Lower leg skin (tissue), 4 donors: ENCODE data around the gene SLC25A23. TPM values are rescaled to one million over a fixed set of nuclear protein-coding genes. Genes with fewer than 3 reads are reported as not detected.

Experiments
- DNase-seq, 2 donors: peaks; one replicate each; pipeline ENCODE4 v3.0.0-alpha.2; 2019; ENCODE audit warnings: low spot score in 2 of 2
- H3K4me3 ChIP-seq: fragments of 200-600 bp; sonication (generic); 2 replicates; pipeline ENCODE4 v1.5.1; 2017; ENCODE audit warnings: mild to moderate bottlenecking, low read depth; ENCODE audit not compliant: poor library complexity, severe bottlenecking
- CTCF ChIP-seq, 3 donors: fragments of 450-650 bp; IDR thresholded peaks; one replicate each; pipeline ENCODE4 v1.5.1; 2016; ENCODE audit warnings: antibody characterized with exemption in 3 of 3, mild to moderate bottlenecking in 3 of 3, moderate library complexity in 2 of 3
- POLR2A ChIP-seq, 2 donors: fragments of 450-650 bp; IDR thresholded peaks; one replicate each; pipeline ENCODE4 v1.6.1; 2016 to 2017; ENCODE audit warnings: antibody characterized with exemption in 2 of 2, mild to moderate bottlenecking in 1 of 2, moderate library complexity in 1 of 2
- whole genome bisulfite sequencing, 2 donors: methylation state at CpG; one replicate each; pipeline ENCODE4 v1.1.5; 2018; 5-methylcytosine and 5-hydroxymethylcytosine counted together
- intact Hi-C: fragments of 100-400 bp; cut with DNase I; formaldehyde crosslinking; loops from one replicate; pipeline ENCODE4 v1.15.0; 2023; ENCODE audit warnings: low total_unique reads
- total RNA-seq, 4 donors: library from RNA; depleted of rRNA; stranded (reverse); fragments of >200 nt; gene quantifications; one replicate each; pipeline ENCODE4 v1.1.0, GENCODE V29; 2016

Gene SLC25A23
- total RNA-seq, 4 donors from 2014 or later: 60.9 to 102 (median 76.0) TPM

DNA sequence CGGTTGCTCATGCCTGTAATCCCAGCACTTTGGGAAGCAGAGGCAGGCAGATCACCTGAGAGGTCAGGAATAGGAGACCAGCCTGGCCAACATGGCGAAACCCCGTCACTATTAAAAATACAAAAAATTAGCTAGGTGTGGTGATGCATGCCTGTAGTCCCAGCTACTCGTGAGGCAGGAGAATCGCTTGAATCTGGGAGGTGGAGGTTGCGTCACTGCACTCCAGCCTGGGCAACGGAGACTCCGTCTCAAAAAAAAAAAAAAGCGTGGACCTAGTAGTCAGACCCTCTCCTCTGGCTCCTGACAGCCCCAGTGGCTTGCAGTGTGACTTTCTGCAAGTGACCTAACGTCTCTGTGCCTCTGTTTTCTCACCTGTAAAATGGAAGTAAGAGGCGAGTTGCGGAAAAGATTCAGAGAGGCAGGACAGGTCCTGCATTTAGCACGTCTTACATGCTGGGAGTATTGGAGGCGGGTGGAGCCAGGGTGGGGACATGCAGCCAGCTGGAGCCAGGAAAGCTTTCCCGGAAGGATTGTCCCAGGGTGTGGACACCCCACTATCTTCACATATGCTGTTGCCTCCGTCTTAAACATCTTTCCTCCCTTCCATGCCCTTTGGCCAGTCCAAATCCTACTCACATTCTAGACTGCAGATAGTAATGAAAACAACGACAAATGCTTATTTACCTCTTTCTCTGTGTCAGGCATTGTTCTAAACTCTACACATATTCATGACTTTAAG, 39.6 kb upstream of the SLC25A23 start:
- DNase-seq: no peak
- TF ChIP-seq CTCF (IDR thresholded peaks at IDR 0.05) (no peak), POLR2A (IDR thresholded peaks at IDR 0.05) (no peak)
- WGBS, 2 donors: 49 to 50% methylated on average over 17 of the region's 17 CpGs
- intact Hi-C loops: no loop called here
- H3K4me3 ChIP-seq: no peak overlapping the region

GRCh38 chr19:6498294-6499036, 38.9 kb upstream of the SLC25A23 start:
- TF ChIP-seq POLR2A (IDR thresholded peaks at IDR 0.05): no peak
- 67 to 72% methylated on average over 7 of the region's 7 CpGs for WGBS, 2 donors
- intact Hi-C loops: no loop called here
- no peak for DNase-seq
- H3K4me3 ChIP-seq: no peak overlapping the region

DNA sequence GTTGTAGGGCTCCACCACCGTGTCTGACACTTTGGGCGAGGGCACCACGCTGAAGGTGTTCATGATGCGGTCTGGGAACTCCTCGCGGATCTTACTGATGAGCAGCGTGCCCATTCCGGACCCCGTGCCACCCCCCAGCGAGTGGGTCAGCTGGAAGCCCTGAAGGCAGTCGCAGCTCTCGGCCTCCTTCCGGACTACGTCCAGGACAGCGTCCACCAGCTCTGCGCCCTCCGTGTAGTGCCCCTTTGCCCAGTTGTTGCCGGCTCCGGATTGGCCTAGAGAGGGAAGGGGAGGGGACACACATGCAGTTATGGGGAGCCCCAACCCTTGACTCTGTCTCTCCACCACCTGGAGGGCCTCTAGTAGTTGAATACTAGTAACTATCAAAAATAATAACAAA, 36.4 kb upstream of the SLC25A23 start:
- DNase-seq: no peak
- TF ChIP-seq POLR2A (IDR thresholded peaks at IDR 0.05) (no peak), CTCF (IDR thresholded peaks at IDR 0.05) (no peak)
- no peak overlapping the region for H3K4me3 ChIP-seq
- WGBS, 2 donors: 89 to 94% methylated on average over 19 of the region's 19 CpGs
- intact Hi-C loops: no loop called here

DNA sequence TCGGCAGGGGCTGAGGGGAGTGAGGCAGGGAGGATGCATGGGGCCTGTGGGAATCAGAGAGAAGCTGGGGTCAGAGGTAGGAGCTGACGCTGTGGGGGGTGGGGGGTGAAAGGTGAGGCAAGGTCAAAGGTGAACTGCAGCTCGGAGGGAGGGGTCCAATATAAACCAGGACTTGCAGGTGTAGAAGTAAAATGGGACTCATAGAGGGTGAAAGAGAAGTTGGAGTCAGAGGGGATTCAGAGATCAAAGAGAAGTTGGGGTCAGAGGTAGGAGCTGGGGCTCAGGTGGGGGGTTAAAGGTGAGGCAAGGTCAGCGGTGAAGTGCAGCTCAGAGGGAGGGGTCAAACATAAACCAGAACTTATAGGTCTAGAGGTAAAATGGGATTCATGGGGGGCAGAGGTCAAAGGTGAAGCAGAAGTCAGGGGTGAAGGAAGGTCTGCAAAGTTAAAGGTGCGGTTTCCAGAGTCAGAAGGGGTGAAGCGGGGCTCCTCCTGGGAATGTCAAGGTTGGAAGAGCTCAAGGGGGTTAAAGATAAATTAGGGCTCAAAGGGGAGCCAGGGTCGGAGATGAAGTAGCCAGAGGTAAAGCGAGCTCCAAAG, 34.9 kb upstream of the SLC25A23 start:
- TF ChIP-seq CTCF (IDR thresholded peaks at IDR 0.05) (no peak), POLR2A (IDR thresholded peaks at IDR 0.05) (no peak)
- no peak for DNase-seq
- WGBS, 2 donors: 85 to 88% methylated on average over 8 of the region's 8 CpGs
- intact Hi-C loops: no loop called here
- H3K4me3 ChIP-seq: no peak overlapping the region

- no peak for DNase-seq
- TF ChIP-seq CTCF (IDR thresholded peaks at IDR 0.05) (no peak), POLR2A (IDR thresholded peaks at IDR 0.05) (no peak)
- intact Hi-C loops: no loop called here
- no peak overlapping the region for H3K4me3 ChIP-seq
- 81 to 86% methylated on average over 4 of the region's 4 CpGs for WGBS, 2 donors
Measured at GRCh38 chr19:6491802-6492592, 32.4 kb upstream of the SLC25A23 start.
